GM19468 (cell line): ENCODE results near the gene ISCU.
"Not testable (repeated sequence)": the region's sequence is repeated elsewhere in the genome, so short reads cannot be mapped to it uniquely, and the experiment has no call there.

Experiments used
- ATAC-seq: cut with Tn5 transposase; IDR thresholded peaks from one replicate; pipeline ENCODE4 v1.9.1; 2021; ENCODE audit warnings: mild to moderate bottlenecking, moderate library complexity, moderate number of reproducible peaks; ENCODE audit not compliant: unreplicated experiment; ENCODE audit errors: extremely low read depth

The ISCU gene

GRCh38 chr12:108616359-108616758 is 54.0 kb downstream of the ISCU start:
- no peak for ATAC-seq

- ATAC-seq, result peak; percentile 50
Measured at GRCh38 chr12:108616941-108617858, 54.8 kb downstream of the ISCU start.

GRCh38 chr12:108618079-108618952 is 55.9 kb downstream of the ISCU start:
- peak; percentile 5 for ATAC-seq

- ATAC-seq, result not testable (repeated sequence)
Measured at GRCh38 chr12:108618953-108619274, 56.5 kb downstream of the ISCU start.
